ENCODE data around the gene ZNF543.

Gene ZNF543

DNA sequence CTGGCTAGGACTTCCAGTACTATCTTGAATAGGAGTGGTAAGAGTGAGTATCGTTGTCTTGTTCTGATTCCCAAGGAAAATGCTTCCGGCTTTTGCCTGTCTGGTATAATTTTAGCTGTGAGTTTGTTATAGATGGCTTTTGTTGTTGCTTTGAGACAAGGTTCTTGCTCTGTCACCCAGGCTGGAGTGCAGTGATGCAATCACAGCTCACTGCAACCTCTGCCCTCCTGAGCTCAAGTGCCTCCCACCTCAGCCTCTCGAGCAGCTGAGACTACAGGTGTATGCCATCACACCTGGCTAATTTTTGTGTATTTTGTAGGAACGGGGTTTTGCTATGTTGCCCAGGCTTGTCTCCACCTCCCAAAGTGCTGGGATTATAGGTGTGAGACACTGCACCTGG, 6.1 kb upstream of the ZNF543 start:
- no peak for DNase-seq (ENCODE audit: extremely low spot score)
- ChIA-PET CTCF (interaction anchor here (1.1 to 2.0 kb wide), 2 partner anchors 12 to 22 kb away, joined by 3 to 10 read pairs; no protein-coding TSS in a partner anchor), POLR2A (interaction anchor here (0.6 kb wide), 1 partner anchor 48 kb away, joined by 3 read pairs; no protein-coding TSS in a partner anchor)
- TF ChIP-seq, protein P1, sequence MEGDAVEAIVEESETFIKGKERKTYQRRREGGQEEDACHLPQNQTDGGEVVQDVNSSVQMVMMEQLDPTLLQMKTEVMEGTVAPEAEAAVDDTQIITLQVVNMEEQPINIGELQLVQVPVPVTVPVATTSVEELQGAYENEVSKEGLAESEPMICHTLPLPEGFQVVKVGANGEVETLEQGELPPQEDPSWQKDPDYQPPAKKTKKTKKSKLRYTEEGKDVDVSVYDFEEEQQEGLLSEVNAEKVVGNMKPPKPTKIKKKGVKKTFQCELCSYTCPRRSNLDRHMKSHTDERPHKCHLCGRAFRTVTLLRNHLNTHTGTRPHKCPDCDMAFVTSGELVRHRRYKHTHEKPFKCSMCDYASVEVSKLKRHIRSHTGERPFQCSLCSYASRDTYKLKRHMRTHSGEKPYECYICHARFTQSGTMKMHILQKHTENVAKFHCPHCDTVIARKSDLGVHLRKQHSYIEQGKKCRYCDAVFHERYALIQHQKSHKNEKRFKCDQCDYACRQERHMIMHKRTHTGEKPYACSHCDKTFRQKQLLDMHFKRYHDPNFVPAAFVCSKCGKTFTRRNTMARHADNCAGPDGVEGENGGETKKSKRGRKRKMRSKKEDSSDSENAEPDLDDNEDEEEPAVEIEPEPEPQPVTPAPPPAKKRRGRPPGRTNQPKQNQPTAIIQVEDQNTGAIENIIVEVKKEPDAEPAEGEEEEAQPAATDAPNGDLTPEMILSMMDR (IDR thresholded peaks at IDR 0.05; ENCODE audit: control extremely low read depth, extremely low read depth, low read depth, missing control alignments), result no peak

DNA sequence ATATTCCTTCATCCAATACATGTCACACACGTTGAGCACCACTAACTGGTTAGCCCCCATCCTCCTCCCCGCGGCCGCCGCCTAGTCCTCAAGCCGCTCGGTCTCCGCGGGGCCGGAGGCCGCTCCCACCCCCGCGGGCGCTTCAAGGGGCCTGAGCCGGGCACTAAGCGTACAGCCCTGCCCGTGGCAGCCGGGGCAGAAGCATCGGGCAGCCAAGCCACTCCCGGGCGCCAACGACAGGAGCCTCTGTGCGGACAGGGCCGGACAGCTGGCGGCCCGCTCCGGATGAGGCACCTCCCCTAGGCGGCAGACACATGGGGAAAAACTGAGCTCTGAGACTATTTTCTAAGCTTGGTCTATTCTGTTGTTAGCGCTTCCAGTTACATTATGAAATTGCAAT, 2.8 kb upstream of the ZNF543 start:
- TF ChIP-seq, protein P1 (IDR thresholded peaks at IDR 0.05; ENCODE audit: control extremely low read depth, extremely low read depth, low read depth, missing control alignments), result no peak
- ChIA-PET CTCF (interaction anchor here (1.5 kb wide), 1 partner anchor 15 kb away, joined by 4 read pairs; no protein-coding TSS in a partner anchor), POLR2A (no interaction called here)
- DNase-seq (ENCODE audit: extremely low spot score), result no peak

DNA sequence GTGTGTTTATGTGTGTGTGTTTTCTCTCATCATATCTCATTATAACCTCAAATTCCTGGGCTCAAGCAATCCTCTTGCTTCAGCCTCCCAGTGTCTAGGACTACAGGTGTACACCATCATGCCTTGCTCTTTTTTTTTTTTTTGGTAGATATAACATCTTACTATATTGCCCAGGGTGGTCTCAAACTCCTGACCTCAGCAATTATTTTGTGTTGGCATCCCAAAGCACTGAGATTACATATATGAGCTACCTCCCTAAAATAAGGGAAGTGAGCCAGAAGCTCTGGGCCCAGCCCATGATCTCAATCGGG, 448 bp upstream of the ZNF543 start:
- ChIA-PET POLR2A (no interaction called here), CTCF (no interaction called here)
- TF ChIP-seq, protein P1 (IDR thresholded peaks at IDR 0.05; ENCODE audit: control extremely low read depth, extremely low read depth, low read depth, missing control alignments), result no peak
- no peak for DNase-seq (ENCODE audit: extremely low spot score)

DNA sequence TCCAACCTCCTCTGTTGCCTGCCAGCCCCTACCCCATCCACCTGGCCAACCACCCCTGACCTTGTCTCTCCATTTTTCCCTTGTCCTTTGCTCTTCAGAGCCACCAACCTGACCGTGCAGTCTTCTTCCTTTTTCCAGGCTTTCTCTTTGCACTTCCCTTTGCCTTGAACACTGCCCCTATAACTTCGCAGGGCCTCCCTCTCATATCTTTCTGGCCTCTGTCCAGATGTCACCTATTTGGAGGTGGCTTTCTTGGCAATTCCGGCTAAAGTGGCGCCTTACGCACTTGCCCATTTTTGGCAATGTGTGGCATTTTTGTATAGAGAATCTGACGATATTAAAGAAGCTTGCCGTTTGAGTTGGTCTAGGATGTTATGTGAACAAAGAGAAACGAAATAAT, 844 bp downstream of the ZNF543 start:
- TF ChIP-seq, protein P1 (IDR thresholded peaks at IDR 0.05; ENCODE audit: control extremely low read depth, extremely low read depth, low read depth, missing control alignments), result no peak
- ChIA-PET POLR2A (no interaction called here), CTCF (interaction anchor here (0.8 kb wide), 2 partner anchors 15 to 21 kb away, joined by 3 read pairs; no protein-coding TSS in a partner anchor)
- DNase-seq (ENCODE audit: extremely low spot score), result no peak

DNA sequence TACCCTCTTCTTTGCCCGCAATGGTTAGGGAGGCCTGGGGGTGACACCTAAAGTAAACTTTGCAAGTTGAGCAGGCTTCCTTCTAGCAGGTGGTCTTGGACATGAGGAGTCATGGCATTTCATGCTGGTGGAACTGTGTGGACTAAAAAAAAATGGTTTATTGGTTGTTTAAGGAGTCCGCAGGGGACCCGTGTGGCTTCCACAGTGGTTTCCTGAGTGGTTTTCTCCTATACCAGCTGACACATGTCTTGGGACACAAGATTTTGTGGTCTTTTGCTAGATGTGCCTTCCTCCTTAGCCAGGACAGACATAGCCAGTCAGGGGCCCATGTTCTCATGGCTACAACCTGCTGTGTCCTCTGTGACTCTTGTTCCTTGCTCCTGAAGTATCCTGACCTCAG, 1.5 kb downstream of the ZNF543 start:
- DNase-seq (ENCODE audit: extremely low spot score), result no peak

DNA sequence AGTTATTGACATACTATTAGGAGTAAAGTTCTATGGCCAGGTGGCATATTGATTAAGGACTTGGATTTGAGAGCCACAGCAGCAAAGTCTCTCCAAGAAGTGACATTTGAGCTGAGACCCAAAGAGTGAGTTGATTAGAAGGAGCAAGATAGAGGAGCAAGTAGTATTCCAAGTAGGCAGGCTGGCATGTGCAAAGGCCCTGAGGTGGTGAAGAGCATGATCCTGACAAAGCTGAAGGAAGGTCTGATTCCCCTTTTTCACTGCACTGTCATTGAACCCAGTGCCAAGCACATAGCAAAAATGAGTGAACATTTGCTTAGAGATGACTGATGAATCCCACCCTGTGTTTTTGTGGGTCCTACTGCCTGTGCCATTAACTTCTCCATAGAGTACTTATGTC, 4.7 kb downstream of the ZNF543 start:
- no peak for DNase-seq (ENCODE audit: extremely low spot score)
- ChIA-PET POLR2A (no interaction called here), CTCF (interaction anchor here (1.8 kb wide), 1 partner anchor 10 kb away, joined by 6 read pairs; no protein-coding TSS in a partner anchor)
- TF ChIP-seq, protein P1 (IDR thresholded peaks at IDR 0.05; ENCODE audit: control extremely low read depth, extremely low read depth, low read depth, missing control alignments), result no peak

More for the DNA sequence above, 1.5 kb downstream of the ZNF543 start:
- CTCF ChIA-PET, result interaction anchor here (0.8 kb wide), 2 partner anchors 16 to 21 kb away, joined by 3 read pairs; no protein-coding TSS in a partner anchor
- TF ChIP-seq, protein P1 (IDR thresholded peaks at IDR 0.05; ENCODE audit: control extremely low read depth, extremely low read depth, low read depth, missing control alignments), result no peak
- POLR2A ChIA-PET, result no interaction called here

DNA sequence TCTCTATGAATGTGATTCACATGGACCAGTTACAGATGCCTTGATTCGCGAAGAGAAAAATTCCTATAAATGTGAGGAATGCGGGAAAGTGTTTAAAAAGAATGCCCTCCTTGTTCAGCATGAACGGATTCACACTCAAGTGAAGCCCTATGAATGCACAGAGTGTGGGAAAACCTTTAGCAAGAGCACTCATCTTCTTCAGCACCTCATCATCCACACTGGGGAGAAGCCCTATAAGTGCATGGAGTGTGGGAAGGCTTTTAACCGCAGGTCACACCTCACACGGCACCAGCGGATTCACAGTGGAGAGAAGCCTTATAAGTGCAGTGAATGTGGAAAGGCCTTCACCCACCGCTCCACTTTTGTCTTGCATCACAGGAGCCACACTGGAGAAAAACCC, 7.7 kb downstream of the ZNF543 start:
- ChIA-PET CTCF (no interaction called here), POLR2A (no interaction called here)
- no peak for DNase-seq (ENCODE audit: extremely low spot score)
- TF ChIP-seq, protein P1 (IDR thresholded peaks at IDR 0.05; ENCODE audit: control extremely low read depth, extremely low read depth, low read depth, missing control alignments), result no peak
